HepG2 (cell line): Measurements from ENCODE around the gene STEAP2. TPM values are rescaled to one million over a fixed set of nuclear protein-coding genes. Genes with fewer than 3 reads are reported as not detected.

ENCODE experiments used
- BCL6 ChIP-seq: IDR thresholded peaks from 2 replicates; pipeline ENCODE4 v1.6.1; 2016; ENCODE audit warnings: missing genetic modification reagents, missing compliant biosample characterization
- FOXA3 ChIP-seq: IDR thresholded peaks from 2 replicates; pipeline ENCODE4 v1.6.1; 2016; ENCODE audit warnings: missing genetic modification reagents, missing compliant biosample characterization
- NAIF1 ChIP-seq: sonication (generic); formaldehyde crosslinking; IDR thresholded peaks from 2 replicates; pipeline ENCODE4 v1.5.0; 2020; ENCODE audit warnings: mild to moderate bottlenecking, missing genetic modification reagents, borderline replicate concordance
- TEAD3 ChIP-seq: optimal IDR thresholded peaks from 2 replicates; pipeline ENCODE3; 2016; ENCODE audit warnings: borderline replicate concordance
- ZC3H13 ChIP-seq: sonication (generic); formaldehyde crosslinking; IDR thresholded peaks from 2 replicates; pipeline ENCODE4 v1.8.1; 2023; ENCODE audit warnings: mild to moderate bottlenecking, missing genetic modification reagents, moderate library complexity
- ZKSCAN8 ChIP-seq: IDR thresholded peaks from 2 replicates; pipeline ENCODE4 v1.6.1; 2016; ENCODE audit warnings: borderline replicate concordance, missing genetic modification reagents, missing compliant biosample characterization
- ZNF841 ChIP-seq: sonication (generic); formaldehyde crosslinking; IDR thresholded peaks from 2 replicates; pipeline ENCODE4 v1.8.1; 2023; ENCODE audit warnings: missing genetic modification reagents, borderline replicate concordance
- polyA plus RNA-seq, 8 experiments: library from polyadenylated mRNA; depleted of rRNA in 3 of 8; stranded (reverse) in 7 of 8; unstranded in 1 of 8; fragments of >200 nt; fragmentation: Illumina TruSeq in 4 of 8; extraction: Trizol in 4 of 8; gene quantifications; 2 replicates each; pipeline versions ENCODE4 v1.2.1 to v1.2.3, GENCODE V29; 2011 to 2016; ENCODE audit warnings: low read depth in 4 of 8, missing spikeins in 1 of 8, mixed read lengths in 1 of 8; ENCODE audit not compliant: insufficient read depth in 1 of 8
- total RNA-seq, 5 experiments: library from RNA; depleted of rRNA; stranded (reverse); fragments of >200 nt; fragmentation: Illumina TruSeq; extraction: Trizol; gene quantifications; 2 replicates each; pipeline ENCODE4 v1.2.3, GENCODE V29; 2016; ENCODE audit warnings: low read depth in 1 of 5
- TF ChIP-seq, protein P1 (sequence below): sonication (generic); formaldehyde crosslinking; IDR thresholded peaks from one replicate; pipeline ENCODE4 v1.5.1; 2020; ENCODE audit warnings: mild to moderate bottlenecking, missing genetic modification reagents; ENCODE audit errors: not compliant biosample characterization

Gene STEAP2
- total and polyA plus RNA-seq, 2 of the 13 experiments (the other 11 are each of a cell fraction or from before 2014, with no cell fraction given): 4.3 to 4.4 TPM

DNA sequence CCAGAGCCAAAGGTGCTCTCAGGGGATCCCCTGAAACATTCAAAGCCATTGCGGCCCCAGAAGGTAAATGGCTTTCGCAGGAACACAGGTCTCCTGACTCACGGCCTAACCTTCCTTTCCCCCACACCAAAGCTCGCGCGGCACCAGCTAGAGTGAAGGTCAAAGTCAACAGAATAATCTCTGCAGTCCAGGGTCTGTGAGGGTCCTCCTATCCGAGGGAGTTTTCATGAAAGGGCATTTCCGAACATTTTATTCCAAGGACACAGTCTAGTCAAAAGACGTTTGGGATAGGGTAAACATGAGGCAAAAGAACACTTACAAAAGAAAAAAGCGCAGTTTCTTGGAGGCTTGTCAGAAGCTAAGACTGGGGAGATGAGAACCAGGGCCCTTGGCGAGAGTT, 559 bp upstream of the STEAP2 start (continued):
- TF ChIP-seq NAIF1 (CRISPR knock-in tag) (peak; percentile 2; the same call in 1 of the 2 replicates), ZNF841 (CRISPR knock-in tag) (no peak), ZKSCAN8 (CRISPR knock-in tag) (peak; percentile 1; the same call in 1 of the 2 replicates), BCL6 (CRISPR knock-in tag) (peak; percentile 54), FOXA3 (CRISPR knock-in tag) (peak; percentile 20; the same call in 1 of the 2 replicates), ZC3H13 (no peak), TEAD3 (CRISPR knock-in tag) (peak; percentile 31)
- TF ChIP-seq, protein P1, sequence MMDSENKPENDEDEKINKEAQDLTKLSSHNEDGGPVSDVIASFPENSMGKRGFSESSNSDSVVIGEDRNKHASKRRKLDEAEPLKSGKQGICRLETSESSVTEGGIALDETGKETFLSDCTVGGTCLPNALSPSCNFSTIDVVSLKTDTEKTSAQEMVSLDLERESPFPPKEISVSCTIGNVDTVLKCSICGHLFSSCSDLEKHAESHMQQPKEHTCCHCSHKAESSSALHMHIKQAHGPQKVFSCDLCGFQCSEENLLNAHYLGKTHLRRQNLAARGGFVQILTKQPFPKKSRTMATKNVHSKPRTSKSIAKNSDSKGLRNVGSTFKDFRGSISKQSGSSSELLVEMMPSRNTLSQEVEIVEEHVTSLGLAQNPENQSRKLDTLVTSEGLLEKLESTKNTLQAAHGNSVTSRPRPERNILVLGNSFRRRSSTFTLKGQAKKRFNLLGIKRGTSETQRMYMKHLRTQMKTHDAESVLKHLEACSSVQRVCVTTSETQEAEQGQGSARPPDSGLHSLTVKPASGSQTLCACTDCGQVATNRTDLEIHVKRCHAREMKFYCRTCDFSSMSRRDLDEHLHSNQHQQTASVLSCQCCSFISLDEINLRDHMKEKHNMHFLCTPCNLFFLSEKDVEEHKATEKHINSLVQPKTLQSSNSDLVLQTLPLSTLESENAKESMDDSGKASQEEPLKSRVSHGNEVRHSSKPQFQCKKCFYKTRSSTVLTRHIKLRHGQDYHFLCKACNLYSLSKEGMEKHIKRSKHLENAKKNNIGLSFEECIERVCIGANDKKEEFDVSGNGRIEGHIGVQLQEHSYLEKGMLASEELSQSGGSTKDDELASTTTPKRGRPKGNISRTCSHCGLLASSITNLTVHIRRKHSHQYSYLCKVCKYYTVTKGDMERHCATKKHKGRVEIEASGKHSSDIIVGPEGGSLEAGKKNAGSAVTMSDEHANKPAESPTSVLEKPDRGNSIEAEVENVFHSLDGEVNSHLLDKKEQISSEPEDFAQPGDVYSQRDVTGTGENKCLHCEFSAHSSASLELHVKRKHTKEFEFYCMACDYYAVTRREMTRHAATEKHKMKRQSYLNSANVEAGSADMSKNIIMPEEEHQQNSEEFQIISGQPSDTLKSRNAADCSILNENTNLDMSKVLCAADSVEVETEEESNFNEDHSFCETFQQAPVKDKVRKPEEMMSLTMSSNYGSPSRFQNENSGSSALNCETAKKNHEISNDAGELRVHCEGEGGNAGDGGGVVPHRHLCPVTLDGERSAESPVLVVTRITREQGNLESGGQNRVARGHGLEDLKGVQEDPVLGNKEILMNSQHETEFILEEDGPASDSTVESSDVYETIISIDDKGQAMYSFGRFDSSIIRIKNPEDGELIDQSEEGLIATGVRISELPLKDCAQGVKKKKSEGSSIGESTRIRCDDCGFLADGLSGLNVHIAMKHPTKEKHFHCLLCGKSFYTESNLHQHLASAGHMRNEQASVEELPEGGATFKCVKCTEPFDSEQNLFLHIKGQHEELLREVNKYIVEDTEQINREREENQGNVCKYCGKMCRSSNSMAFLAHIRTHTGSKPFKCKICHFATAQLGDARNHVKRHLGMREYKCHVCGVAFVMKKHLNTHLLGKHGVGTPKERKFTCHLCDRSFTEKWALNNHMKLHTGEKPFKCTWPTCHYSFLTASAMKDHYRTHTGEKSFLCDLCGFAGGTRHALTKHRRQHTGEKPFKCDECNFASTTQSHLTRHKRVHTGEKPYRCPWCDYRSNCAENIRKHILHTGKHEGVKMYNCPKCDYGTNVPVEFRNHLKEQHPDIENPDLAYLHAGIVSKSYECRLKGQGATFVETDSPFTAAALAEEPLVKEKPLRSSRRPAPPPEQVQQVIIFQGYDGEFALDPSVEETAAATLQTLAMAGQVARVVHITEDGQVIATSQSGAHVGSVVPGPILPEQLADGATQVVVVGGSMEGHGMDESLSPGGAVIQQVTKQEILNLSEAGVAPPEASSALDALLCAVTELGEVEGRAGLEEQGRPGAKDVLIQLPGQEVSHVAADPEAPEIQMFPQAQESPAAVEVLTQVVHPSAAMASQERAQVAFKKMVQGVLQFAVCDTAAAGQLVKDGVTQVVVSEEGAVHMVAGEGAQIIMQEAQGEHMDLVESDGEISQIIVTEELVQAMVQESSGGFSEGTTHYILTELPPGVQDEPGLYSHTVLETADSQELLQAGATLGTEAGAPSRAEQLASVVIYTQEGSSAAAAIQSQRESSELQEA (CRISPR knock-in tag): no peak
